Bone marrow (tissue), 2 donors: Measurements from ENCODE around the gene HOXA10.

Experiments
- DNase-seq, 2 donors: peaks; one replicate each; lab custom pipeline; 2025; lab: John Stamatoyannopoulos, UW

HOXA10 gene

DNA sequence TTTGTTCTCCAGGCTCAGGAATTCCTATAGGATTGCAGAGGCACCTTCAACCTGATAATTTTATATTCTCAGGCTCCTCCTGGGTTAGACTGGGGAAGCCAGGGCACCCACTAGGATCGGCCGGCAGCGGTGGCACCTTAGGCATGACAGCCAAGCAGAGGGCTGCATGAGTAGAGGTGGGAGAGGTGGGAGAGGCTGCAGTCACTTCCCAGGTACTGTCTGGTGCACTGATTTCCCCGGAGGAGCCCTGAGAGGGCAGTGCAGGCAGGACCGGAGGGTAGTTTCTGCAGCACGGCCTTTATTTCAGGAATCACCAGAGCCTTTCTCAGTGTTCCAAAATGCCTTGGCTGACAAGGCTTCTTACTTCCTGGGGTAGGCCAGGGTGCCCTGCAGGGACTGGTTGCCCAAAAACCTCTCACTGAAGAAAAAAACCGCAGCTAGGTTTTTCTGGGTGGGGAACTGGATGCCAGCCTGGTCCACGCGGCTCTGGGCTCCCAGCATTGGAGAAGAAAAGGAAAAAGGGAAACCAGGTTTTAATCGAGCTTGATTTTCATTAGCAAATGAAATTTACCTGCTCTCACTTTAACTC lies 29.3 kb upstream of the HOXA10 start:
- no peak for DNase-seq

DNA sequence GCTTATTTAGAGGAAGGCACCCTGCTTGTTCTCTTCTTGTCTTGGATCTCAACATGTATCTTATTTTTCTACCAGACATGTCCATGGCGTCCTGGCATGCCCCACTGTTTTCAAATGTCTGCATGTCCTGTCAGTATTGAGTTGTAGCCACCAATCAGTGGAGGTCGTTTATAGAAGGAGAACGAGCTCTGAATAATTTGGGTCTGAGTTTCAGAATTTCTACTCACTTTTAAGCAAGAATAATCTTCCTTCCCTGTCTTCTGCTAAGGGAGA lies 28.7 kb upstream of the HOXA10 start:
- no peak for DNase-seq

DNA sequence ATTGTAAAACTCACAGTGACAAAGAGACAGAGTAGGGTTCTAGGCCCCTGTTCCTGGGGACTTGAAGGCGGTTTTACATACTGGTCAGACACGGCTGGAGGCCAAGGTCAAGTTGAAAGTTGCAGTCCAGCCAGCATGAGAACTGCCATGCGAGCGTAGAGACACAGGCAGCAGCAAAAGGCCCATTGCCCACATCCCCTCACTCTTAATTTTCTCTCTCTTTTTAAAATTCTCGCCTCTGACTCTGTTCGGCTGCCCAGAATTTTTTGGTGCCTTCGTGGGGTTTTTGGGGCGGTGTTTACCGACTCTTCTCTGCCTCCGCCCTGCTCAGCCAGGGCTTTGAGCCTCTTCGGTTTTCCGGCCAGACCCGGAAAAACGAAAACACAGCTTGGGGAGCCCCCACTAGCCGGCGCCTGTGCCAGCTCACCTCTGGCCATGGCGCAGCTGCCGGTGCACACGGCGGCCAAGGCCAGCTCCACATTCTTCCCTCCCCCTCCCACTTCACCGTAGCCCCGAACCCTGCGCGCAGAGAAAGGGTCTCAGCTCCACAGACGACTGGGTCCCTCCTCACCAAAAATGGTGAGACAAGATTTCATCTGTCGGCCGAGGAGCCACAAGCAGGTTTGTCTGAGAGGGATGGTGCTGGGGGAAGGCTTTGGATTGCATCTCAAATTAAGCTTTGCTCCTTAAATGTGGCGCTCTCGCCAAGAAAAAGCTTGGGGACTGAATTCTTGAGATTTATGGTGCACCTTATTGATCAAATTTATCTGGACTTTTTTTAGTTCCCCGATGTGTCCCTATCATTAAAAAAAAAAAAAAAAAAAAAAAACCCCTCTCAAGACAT lies 28.1 kb upstream of the HOXA10 start:
- no peak for DNase-seq

DNA sequence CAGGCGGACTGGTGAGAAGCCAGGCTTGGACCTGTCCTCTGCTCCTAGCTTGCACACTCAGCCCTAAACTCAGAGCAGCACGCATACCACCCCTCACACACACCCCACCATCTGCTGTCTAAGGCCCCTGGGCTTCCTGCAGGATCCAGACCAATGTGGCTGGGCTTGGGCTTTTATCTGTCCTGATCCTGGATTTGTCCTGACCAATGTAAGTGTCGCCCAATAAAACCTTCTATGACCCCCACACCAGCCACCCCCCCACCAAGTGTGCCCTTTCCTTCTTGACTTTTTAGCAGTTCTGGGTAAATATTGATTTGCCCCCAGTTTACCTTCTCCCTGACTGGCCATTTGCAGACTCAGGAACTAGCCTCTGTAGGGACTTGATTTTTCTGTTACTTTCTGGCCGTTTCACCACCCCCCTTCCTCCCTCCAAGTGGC lies 27.5 kb upstream of the HOXA10 start:
- no peak for DNase-seq

DNA sequence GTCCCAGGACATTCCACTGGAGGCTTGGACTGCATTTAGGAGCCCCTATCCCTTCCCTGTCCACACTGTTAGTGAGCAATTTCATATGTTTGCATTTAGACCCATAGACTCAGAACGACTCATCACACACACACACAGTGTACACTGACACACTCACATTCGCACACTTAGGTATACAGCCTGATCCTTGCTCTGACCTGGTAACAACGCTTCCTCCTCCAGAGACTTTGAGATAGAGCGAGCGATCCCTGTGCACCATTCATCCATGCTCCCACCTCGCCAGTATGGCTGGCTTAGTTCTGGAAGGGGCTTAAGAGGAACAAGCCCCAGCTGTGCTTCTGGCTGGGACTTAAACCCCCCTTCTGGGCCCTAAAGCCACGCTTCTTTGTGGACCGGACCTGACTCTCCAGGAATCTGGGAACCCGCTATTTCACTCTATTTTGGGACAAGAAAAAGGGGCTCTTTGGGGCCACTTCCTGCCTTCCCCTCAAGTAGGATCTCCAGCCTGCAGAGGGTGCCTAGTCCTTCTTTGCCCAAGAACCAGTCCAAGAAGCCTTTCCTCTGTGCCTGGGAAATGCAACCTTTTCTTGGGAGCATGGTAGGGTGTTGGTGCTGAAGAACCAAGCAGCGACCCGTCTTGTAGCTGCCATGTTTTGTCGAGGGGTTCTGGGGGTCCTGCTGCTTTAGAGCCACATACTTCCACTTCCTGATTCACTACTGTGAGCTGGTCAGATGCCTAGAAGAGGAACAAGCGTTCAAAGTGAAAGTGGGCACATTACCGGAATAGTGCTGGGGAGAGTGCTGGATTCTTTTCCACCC lies 26.9 kb upstream of the HOXA10 start:
- no peak for DNase-seq

DNA sequence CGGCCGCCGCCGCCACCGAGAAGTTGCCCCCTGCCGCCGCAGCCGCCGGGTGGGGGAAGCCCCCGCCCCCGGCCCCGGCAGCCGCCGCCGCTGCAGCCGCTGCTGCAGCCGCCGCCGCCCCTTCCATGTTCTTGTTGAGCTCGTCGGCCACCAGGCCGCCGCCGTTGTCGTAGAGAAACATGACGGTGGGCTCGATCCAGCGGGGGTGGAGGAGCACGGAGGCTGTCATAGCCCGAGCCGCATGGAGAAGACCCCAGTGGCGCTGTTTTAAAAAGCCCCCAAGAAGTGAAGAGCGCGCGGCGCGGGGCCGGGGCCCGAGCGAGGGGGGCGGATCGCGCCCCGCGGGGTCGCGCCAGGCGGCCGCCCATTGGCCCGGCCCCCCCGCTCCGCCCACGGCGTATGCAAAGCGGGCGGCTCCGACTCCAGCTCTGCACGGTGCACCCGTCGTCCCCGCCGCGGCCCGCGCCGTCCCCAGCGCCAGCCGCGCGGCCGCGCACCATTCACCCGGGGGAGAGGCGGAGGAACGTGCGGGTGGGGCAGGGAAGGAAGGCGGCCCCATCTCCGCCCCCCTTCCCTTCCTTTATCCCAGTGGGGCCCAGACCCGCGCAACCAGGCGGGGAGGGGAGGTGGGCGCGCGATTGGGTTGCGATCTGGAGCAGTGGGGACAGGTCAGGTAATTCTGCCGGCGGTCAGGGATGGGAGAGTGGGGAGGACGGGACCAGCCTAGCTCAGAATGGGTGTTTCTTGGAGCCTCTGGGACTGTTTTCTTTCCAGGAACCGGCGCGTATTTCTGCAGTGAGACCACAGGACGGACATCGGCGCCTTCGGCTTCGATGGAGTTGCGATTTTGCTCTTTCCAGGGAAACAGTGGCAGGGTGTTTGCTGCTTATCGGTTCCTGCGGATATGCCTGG lies 26.0 kb upstream of the HOXA10 start, which contains the start of gene HOXA13:
HOXA13 (minus strand) TSS at position 243 of the 912 bp plus-strand sequence; CDS start at position 229, 14 bp downstream.
- DNase-seq: no peak

DNA sequence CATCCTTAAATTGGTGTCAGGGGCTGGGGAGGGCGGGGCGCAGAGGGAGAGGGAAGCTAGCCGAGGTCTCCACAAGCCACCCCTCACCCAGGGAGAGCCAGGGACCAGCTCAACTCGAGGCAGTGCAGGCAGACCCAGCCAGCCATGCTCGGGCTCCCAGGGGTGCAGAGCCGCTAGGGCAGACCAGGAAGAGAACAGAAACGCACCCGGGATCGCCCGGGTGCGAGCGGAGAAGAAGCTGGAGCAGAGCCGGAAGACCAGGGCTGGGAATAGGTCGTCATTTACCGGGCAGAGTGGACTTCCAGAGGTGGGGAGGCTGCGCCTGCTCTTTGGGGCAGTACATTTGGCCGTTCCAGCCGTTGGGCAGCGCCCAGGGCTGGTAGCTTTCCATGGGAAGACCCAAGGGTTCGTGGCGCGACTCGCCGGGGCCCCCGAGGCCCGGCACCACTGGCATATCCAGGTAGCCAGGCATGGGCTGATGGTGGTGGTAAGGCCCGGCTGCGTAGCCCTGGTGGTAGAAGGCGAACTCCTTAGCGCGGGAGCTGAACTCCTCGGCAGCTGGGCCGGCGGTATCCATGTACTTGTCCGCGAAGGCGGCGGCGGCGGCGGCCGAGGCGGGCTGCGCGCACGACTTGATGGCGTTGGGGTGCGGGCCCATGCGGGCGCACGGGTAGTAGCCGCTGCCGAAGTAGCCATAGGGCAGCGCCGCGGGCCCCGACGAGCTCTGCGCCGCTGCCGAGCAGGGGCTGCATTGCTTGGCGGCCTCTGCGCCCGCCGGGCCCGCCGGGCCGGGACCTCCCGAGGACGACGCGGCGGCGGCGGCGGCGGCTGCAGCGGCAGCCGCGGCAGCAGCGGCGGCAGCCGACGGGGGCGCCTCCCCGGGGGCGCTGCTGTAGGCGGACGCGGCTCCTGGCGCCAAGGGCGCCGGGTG lies 25.0 kb upstream of the HOXA10 start:
- DNase-seq: no peak

DNA sequence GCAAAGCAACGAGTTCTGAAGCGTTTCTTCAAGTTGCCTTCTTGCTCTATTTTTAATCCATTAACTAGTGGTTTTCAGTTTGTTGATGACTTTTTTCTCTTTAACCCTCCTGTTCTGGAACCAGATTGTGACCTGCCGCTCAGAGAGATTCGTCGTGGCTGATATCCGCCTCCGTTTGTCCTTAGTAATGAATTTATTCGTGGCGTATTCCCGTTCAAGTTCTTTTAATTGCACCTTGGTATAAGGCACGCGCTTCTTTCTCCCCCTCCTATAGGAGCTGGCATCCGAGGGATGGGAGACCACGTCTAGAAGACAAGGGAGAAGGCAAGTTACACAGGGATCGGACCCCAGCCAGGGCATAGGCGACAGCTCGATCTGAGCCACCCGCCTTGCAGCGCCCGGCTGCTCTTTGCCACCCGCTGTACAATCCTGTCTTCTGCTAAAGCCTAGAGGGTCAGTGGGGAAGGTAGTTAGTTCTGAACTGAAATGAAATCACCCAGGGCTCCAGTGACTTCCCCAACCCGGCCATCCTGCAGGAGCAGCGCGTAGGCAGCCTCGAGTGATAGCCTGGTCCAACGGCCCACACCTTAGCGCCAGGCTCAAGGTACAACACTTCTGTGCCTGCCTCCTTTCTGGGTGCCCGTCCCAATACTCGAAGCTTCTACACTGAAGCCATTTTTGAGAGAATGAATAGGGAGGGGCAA lies 24.2 kb upstream of the HOXA10 start:
- DNase-seq: no peak

DNA sequence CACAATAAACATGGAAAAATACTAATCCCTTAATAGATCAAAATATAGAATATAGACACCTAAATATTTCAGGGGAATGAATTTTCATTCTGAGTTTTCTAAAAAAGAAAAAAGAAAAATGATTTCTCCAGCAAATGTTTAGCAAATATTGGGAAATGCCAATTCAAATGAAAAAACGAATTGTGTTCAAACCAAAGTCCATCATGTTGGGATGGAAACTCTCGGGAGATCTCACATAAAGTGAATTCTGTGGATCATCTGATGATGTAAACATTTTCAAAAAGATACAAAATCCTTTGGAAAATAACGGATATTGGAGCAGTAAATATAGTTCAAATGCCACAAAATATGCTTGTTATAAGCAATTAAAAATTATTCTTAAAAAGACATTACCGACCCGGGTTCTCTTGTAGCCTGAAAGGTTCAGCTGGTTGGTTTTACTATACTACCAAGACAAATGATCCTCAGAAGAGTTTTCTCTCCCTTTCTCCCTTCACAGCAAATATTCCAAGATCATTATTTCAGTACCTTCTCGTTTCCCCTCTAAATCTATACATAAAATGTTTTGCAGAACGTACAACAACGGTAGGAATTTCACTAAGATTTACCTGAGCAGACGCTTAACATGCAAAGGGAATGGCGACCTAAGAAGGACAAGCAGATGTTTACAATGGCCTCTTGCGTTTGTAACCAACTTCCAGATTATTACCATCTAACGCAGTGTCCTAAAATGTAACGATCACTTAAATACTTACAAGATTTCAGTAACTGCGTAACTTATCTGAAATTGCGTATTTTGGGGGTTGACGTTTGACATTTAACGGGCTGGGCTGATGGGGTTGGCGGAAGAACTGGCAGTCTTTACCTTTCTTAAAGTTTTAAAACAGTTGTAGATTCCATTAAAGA lies 23.3 kb upstream of the HOXA10 start:
- no peak for DNase-seq

DNA sequence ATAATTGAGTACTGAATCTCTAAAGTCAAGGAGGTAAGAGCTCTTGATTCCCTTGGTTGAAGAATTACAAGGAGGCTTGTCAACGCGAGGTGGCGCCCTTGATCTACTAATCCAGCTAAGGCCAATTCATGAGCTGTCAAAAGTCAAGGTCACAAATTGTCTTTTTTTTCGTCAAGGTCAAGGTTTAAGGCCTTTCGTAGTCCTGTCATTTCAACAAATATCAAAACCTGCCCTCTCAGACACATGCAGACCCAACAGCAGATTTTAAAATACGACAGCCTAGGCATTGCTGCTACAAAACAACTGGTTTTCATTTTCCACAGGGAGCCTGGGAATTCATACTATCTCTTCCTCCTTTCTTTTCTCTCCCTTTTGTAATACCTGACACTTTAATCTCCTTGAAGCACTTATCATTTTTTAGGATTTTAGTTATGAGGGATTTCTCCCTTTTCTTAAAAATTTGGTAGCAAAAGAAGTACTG lies 22.2 kb upstream of the HOXA10 start:
- DNase-seq: peak in 1 of 2 donors; percentile 55

DNA sequence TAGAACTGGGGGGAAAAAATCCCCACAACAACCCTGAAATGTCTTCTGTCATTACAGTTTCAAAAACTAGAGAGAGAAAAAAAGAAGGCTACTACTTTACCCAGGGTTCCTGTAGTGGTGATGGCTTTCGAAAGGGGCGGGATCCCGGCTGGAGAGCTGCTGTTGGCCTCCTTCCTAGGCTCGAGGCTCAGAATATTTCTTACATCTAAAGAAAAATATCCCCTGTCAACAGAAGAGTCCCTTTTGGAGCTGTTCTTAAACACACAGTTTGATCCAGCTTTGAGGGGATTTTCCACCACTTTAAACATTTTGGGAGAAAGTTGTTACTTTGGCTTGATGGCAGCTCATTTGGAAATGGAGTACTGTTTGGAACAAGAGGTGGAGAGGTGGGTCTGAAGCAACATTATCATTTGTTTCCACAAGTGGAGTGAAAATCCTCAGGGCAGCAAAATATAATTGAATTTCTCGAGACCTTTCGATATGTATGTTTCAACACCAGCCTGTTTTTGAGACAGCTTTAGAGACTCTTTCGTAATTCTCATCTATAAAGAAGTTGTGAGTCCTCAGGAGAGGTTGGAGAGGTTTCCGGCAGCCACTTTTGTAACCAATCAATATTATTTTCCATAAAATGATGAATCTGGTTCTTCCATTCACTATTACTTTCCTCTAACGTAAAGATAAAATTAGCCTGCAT lies 20.7 kb upstream of the HOXA10 start:
- DNase-seq: no peak

DNA sequence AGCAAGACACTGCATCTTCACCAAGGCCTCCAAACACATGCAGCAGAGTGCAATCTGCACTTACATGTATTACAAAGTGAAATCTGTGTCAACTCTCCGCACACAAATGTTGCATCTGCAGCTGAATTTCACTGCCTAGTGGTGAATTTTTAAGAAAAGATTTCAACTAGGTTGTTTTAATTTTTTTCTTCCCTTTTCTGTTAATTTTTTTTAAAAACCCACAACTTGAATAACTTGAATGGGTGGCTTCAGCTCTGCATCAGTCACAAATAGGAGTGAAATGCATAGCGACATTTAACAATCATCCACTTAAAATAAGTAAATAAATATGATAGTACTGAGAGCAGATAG lies 19.9 kb upstream of the HOXA10 start:
- DNase-seq: no peak

DNA sequence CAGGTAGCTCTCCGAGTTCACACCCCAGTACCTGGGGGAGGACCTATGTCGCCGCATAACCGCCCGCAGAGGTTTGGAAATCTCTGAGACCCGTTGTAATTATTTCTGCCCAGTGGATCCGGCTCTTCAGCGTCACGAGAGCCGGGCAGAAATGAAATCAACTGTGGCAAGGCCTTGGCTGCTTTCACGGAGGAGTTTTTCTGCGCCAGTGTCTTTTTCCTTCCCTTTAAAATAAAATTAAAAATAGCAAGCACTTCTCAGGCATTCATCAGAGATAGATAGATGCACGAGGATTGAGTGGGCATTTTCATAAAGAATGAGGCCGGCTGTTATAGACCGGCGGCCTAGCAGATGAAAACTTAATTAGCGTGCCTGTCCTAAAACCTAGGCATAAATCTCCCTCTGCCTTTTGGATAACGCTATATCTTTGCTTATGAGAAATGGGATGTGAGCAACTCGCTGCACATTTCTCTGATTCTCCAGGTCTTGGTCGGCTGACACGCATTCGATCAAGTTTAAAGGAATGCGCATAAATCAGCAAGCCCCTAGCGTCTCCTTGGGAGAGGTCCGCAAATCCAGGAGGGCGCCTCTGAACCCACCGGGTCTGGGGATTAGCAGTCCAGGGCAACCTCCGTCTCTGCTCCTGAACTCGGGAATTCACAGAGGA lies 19.3 kb upstream of the HOXA10 start:
- DNase-seq: no peak

DNA sequence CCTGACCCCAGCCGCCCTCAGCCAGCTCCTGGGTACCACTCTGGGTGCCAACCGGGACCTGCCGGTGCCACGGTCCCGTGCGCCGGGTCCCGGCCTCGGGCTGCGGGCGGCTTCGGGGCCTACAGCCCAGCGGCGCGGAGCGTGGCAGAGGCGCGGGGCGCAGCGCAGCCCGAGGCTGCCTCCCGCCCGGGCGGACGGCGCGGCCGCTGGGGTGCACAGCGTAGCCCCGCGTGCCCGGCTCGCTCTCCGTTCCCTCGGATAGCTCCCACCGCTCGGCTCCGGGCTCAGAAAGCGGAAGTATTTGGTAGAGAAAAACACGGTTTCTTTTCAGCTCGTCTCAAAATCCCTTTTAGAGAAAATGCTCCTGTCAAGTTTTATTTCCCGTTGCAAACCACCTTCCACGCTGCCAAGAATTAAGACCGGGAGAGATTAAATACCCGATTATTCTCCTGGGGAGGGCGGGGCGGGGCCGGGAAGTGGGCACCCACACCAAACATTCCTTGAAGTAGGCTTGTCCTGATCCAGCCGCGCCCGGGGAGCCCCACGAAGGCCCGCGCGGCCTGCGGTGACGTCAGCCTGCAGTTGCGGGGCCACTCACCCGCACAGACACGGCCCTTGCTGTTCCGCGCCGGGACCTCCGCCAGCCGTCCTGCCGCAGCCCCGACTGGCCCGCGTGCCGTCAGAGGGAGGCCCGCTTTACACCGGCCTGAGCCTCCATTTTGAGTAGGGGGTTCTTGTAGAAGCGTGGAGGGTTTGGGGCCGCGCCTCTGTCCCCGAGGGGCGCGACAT lies 18.6 kb upstream of the HOXA10 start:
- DNase-seq: no peak

DNA sequence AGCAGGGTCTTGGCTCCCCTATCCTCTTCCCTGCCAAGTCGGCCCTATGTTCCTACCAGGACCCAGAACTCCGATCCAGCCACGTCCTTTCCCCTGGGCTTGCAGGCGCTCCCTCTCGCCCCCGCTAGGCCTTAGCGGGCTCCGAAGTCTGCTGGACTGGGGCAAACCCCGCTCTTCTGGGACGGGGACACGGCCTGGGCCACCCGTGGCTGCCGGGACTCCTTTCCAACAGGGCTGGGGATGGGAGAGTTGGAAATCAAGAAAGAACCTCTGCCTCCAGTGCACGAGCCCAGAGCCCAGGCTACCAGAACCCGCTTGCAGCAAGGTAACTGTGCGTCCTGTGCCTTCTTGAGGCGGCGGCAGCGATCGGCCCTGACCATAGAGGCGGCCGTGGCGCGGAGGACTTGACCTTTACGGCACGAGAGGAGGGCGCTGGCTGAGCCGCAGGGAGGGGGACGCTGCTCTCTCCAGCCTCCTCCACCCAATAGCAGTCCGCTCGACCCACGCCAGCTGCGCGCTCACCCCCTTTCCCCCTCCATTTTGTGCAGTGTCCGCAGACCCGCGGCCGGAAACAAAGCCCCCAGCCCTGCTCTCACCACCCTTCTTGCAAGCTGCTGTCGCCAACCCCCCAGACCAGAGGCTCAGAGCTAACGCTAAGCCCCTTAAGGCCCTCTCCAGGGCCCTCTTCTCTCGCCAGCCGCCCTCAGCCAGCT lies 17.9 kb upstream of the HOXA10 start:
- no peak for DNase-seq

DNA sequence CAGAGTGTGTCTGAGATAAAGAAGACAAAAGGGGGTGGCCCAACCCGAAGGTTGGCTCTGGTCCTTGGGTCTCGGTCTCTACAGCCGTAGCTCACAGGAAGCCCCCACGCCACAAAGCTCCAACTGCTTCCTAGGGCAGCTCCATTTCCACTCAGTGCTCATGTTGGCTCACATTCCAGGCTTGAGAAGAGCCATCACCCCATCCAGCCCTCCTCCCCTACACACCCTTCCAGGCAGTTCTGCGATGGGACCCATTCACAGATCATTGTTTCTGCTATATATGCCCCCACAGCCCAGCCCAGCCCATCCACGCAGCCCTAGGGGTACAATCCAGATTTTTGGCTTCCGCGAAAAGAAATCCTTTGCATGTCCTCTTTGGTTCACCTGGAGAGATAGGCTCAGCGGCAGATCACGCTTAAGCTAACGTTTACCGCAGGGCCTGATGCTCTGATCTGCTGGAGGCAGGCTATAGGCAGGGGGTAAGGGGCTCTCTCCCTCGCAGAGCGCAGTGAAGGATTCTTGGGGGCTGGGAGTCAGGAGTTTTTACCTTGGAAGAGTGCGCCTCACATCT lies 17.1 kb upstream of the HOXA10 start:
- no peak for DNase-seq
